K562 (cell line): Measurements from ENCODE around the gene EVC. TPM values are rescaled to one million over a fixed set of nuclear protein-coding genes. Genes with fewer than 3 reads are reported as not detected.

Source experiments
- ATAC-seq: fragments of 200-7000 bp; cut with Tn5 transposase; 3 replicates; pipeline ENCODE4 v1.9.1; 2020; ENCODE audit warnings: moderate library complexity
- BruUV-seq: library from RNA; stranded (reverse); fragments of 400-500 nt; replicated peaks from 2 replicates; lab custom pipeline; 2021; lab: Mats Ljungman, UMichigan
- CTCF ChIA-PET: fragments of 300-600 bp; formaldehyde crosslinking; extraction: SDS; loops from one replicate; lab custom pipeline; 2021; ENCODE audit warnings: low intra/inter-chr PET ratio; lab: Yijun Ruan, JAX
- POLR2A ChIA-PET: fragments of 300-600, 350-650 bp; sonication (Branson Sonifier 250); formaldehyde crosslinking; extraction: SDS; loops from one replicate; lab custom pipeline; 2021; ENCODE audit warnings: antibody characterized with exemption, inconsistent platforms; lab: Yijun Ruan, JAX
- DNase-seq, 4 experiments: peaks; one replicate each; pipeline versions ENCODE4 v3.0.0 to v3.0.0-alpha.2; 2011 to 2018; ENCODE audit warnings: low spot score in 3 of 4, mixed read lengths in 3 of 4; ENCODE audit errors: extremely low read depth in 1 of 4
- FAIRE-seq: peaks from 2 replicates; lab custom pipeline; 2011; peaks lifted over from hg19 to GRCh38; lab: Jason Lieb, UNC
- H2AFZ ChIP-seq: 2 replicates; pipeline ENCODE4 v1.6.0; 2011; ENCODE audit warnings: low read depth, low read length, control low read depth, inconsistent platforms
- H3K27ac ChIP-seq: fragments of 200-600 bp; 3 replicates; pipeline ENCODE4 v1.8.0; 2011; ENCODE audit warnings: low read depth, mild to moderate bottlenecking, control low read depth, inconsistent platforms, low read length, moderate library complexity, mixed read lengths; ENCODE audit errors: extremely low read depth
- H3K27me3 ChIP-seq, 2 experiments: fragments of 300-600 bp in 1 of 2; 2 replicates in 1 of 2; 3 replicates in 1 of 2; pipeline versions ENCODE4 v1.6.0 to v1.8.0; 2011; ENCODE audit warnings: inconsistent platforms in 2 of 2, low read length in 2 of 2, mild to moderate bottlenecking in 1 of 2, mixed read lengths in 1 of 2, moderate library complexity in 1 of 2; ENCODE audit not compliant: control insufficient read depth in 2 of 2, insufficient read depth in 2 of 2
- H3K36me3 ChIP-seq: fragments of 300-600 bp; 3 replicates; pipeline ENCODE4 v1.8.0; 2011; ENCODE audit warnings: mild to moderate bottlenecking, low read length, inconsistent platforms; ENCODE audit not compliant: control insufficient read depth, insufficient read depth
- H3K4me1 ChIP-seq, 2 experiments: fragments of 200-600 bp in 1 of 2; replicated peaks in 1 of 2; 2 replicates in 1 of 2; 3 replicates in 1 of 2; pipeline versions ENCODE4 v1.5.1 to v1.8.0; 2011; ENCODE audit warnings: inconsistent platforms in 2 of 2, low read length in 2 of 2, mild to moderate bottlenecking in 1 of 2, mixed read lengths in 1 of 2, moderate library complexity in 1 of 2; ENCODE audit not compliant: control insufficient read depth in 2 of 2, insufficient read depth in 2 of 2
- H3K4me2 ChIP-seq: 2 replicates; pipeline ENCODE4 v1.6.1; 2011; ENCODE audit warnings: low read length, control low read depth, inconsistent platforms, mixed read lengths; ENCODE audit not compliant: insufficient read depth
- H3K4me3 ChIP-seq: fragments of 200-600 bp; sonication (generic), shearing (Covaris generic); 2 replicates; pipeline ENCODE4 v1.5.1; 2016; ENCODE audit warnings: control low read depth, inconsistent platforms
- H3K79me2 ChIP-seq: fragments of 200-600 bp; 3 replicates; pipeline ENCODE4 v1.8.0; 2011; ENCODE audit warnings: low read length, inconsistent platforms; ENCODE audit not compliant: control insufficient read depth, insufficient read depth
- H3K9ac ChIP-seq, 2 experiments: 2 replicates each; pipeline versions ENCODE4 v1.6.0 to v1.6.1; 2011; ENCODE audit warnings: low read depth in 2 of 2, low read length in 2 of 2, control low read depth in 1 of 2, inconsistent platforms in 1 of 2, mild to moderate bottlenecking in 1 of 2, mixed read lengths in 1 of 2; ENCODE audit not compliant: insufficient read depth in 1 of 2
- H3K9me1 ChIP-seq: one replicate; pipeline ENCODE4 v1.6.0; 2011; ENCODE audit warnings: inconsistent platforms, mild to moderate bottlenecking, low read length, moderate library complexity; ENCODE audit not compliant: control insufficient read depth, insufficient read depth
- H3K9me3 ChIP-seq: replicated peaks from 2 replicates; pipeline ENCODE4 v1.5.1; 2011; ENCODE audit warnings: low read depth, low read length, inconsistent platforms; ENCODE audit not compliant: control insufficient read depth, insufficient read depth
- H4K20me1 ChIP-seq: replicated peaks from 2 replicates; pipeline ENCODE4 v1.6.1; 2011; ENCODE audit warnings: low read length, inconsistent platforms, mixed read lengths; ENCODE audit not compliant: control insufficient read depth, insufficient read depth
- EP300 ChIP-seq: IDR thresholded peaks from 2 replicates; pipeline ENCODE4 v1.6.1; 2012; ENCODE audit warnings: low read length, improper control_type of control experiment
- RBM25 ChIP-seq: fragments of 200-400 bp; formaldehyde crosslinking; IDR thresholded peaks from 2 replicates; pipeline ENCODE4 v1.6.1; 2018; ENCODE audit warnings: low read length, low read depth, moderate library complexity; ENCODE audit not compliant: severe bottlenecking
- TFE3 ChIP-seq: fragments of 450-650 bp; formaldehyde crosslinking; IDR thresholded peaks from 2 replicates; pipeline ENCODE4 v1.4.0; 2020; ENCODE audit warnings: mild to moderate bottlenecking, mixed read lengths
- WGBS: fragments of 100-300 bp; shearing (Covaris generic); methylation state at CpG from one replicate; pipeline ENCODE4 v1.1.6; 2016; ENCODE audit warnings: low coverage, mixed read lengths; ENCODE audit not compliant: insufficient coverage; ENCODE audit errors: missing lambda C conversion rate; 5-methylcytosine and 5-hydroxymethylcytosine counted together
- in situ Hi-C: fragments of 300-500 bp; cut with MboI; formaldehyde crosslinking; loops from 4 replicates; pipeline ENCODE4 v1.15.0; 2018; ENCODE audit warnings: inconsistent platforms, mixed read lengths
- intact Hi-C: fragments of 100-400 bp; cut with micrococcal nuclease; formaldehyde crosslinking; loops from 2 replicates; pipeline ENCODE4 v1.14.2; 2022
- polyA plus RNA-seq, 8 experiments: library from polyadenylated mRNA; depleted of rRNA in 4 of 8; stranded (reverse) in 5 of 8; unstranded in 3 of 8; fragments of >200 nt; fragmentation: Nextera tagmentation in 2 of 8; fragmentation: Illumina TruSeq in 1 of 8; extraction: Ambion mirVana in 2 of 8; extraction: Trizol in 1 of 8; gene quantifications; 2 replicates each; pipeline versions ENCODE4 v1.2.1 to v1.2.3, GENCODE V29; 2011 to 2014; ENCODE audit warnings: inconsistent platforms in 1 of 8, missing spikeins in 1 of 8
- total RNA-seq, 7 experiments: library from RNA; depleted of rRNA in 6 of 7; stranded (reverse); fragments of >200 nt in 6 of 7; fragmentation: Illumina TruSeq in 2 of 7; extraction: Trizol in 2 of 7; gene quantifications; 2 replicates each; pipeline versions ENCODE4 v1.2.1 to v1.2.3, GENCODE V29; 2011 to 2021; ENCODE audit warnings: low replicate concordance in 1 of 7
- TF ChIP-seq, protein P1 (sequence below): sonication (generic); formaldehyde crosslinking; IDR thresholded peaks from 2 replicates; pipeline ENCODE4 v1.4.0; 2020; ENCODE audit warnings: mild to moderate bottlenecking, missing genetic modification reagents

The EVC gene
- total and polyA plus RNA-seq, 9 of the 15 experiments (the other 6 are each of a cell fraction or from before 2014, with no cell fraction given) = 0.03 to 3.2 (median 1.1) TPM

GRCh38 chr4:5824227-5824626 lies 113.2 kb downstream of the EVC start:
- Histone ChIP-seq H3K9me3 (no peaks in the 10 kb centered on the region), H3K27ac (no peak overlapping the region), H3K4me3 (no peak overlapping the region), H3K4me2 (no peak overlapping the region), H3K9me1 (no peaks in the 10 kb centered on the region), H2AFZ (no peak overlapping the region), H3K4me1 (no peaks in the 10 kb centered on the region), H3K9ac (no peak overlapping the region), H4K20me1 (no peaks in the 10 kb centered on the region; the same call in 1 of the 2 replicates), H3K79me2 (no peaks in the 10 kb centered on the region), H3K27me3 (peaks cover 6 to 12% of the 10 kb centered on the region in 2 experiments; a peak in 2 of 5 replicates), H3K36me3 (no peaks in the 10 kb centered on the region)
- 30% methylated on average over 7 of the region's 7 CpGs for WGBS
- no peak for ATAC-seq
- ChIA-PET POLR2A (no interaction called here), CTCF (interaction anchor here (0.6 kb wide), 1 partner anchor 798 kb away, joined by 3 read pairs; no protein-coding TSS in a partner anchor)
- intact Hi-C loops = no loop called here
- in situ Hi-C loops = loop anchor here (25.0 kb wide), 1 partner anchor 1337 kb away; no protein-coding TSS in a partner anchor
- TF ChIP-seq TFE3 (CRISPR knock-in tag) (peak; percentile 27), RBM25 (no peak), EP300 (no peak)
- TF ChIP-seq, protein P1, sequence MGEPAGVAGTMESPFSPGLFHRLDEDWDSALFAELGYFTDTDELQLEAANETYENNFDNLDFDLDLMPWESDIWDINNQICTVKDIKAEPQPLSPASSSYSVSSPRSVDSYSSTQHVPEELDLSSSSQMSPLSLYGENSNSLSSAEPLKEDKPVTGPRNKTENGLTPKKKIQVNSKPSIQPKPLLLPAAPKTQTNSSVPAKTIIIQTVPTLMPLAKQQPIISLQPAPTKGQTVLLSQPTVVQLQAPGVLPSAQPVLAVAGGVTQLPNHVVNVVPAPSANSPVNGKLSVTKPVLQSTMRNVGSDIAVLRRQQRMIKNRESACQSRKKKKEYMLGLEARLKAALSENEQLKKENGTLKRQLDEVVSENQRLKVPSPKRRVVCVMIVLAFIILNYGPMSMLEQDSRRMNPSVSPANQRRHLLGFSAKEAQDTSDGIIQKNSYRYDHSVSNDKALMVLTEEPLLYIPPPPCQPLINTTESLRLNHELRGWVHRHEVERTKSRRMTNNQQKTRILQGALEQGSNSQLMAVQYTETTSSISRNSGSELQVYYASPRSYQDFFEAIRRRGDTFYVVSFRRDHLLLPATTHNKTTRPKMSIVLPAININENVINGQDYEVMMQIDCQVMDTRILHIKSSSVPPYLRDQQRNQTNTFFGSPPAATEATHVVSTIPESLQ (CRISPR knock-in tag) = no peak
- BruUV-seq = no TSS peak
- no peak for FAIRE-seq
- DNase-seq = no peak
